ENCODE measurements around the gene CORO7.

The CORO7 gene

GRCh38 chr16:4365014-4365406 is 51.4 kb downstream of the CORO7 start:
- Mint-ChIP-seq H3K27ac (peak overlapping the region; percentile 70), H3K9me3 (no peaks in the 10 kb centered on the region), H3K27me3 (no peaks in the 10 kb centered on the region), H3K4me1 (peaks cover 66% of the 10 kb centered on the region), H3K4me3 (peak overlapping the region; percentile 52), H3K36me3 (peaks cover 38% of the 10 kb centered on the region)
- peak; percentile 97 for ATAC-seq

- H3K27me3 Mint-ChIP-seq: no peaks in the 10 kb centered on the region
- peaks cover 43% of the 10 kb centered on the region for H3K36me3 Mint-ChIP-seq
- peaks cover 64% of the 10 kb centered on the region for H3K4me1 Mint-ChIP-seq
- peak overlapping the region; percentile 64 for H3K4me3 Mint-ChIP-seq
- H3K27ac Mint-ChIP-seq: peak overlapping the region; percentile 70
- no peaks in the 10 kb centered on the region for H3K9me3 Mint-ChIP-seq
- peak; percentile 57 for ATAC-seq
Observed at GRCh38 chr16:4364196-4365013, 52.0 kb downstream of the CORO7 start.

GRCh38 chr16:4362476-4363135 is 53.8 kb downstream of the CORO7 start:
- H3K9me3 Mint-ChIP-seq: no peaks in the 10 kb centered on the region
- peaks cover 55% of the 10 kb centered on the region for H3K36me3 Mint-ChIP-seq
- no peak overlapping the region for H3K4me3 Mint-ChIP-seq
- H3K27me3 Mint-ChIP-seq: no peaks in the 10 kb centered on the region
- H3K4me1 Mint-ChIP-seq: peaks cover 70% of the 10 kb centered on the region
- peak overlapping the region; percentile 42 for H3K27ac Mint-ChIP-seq
- no peak for ATAC-seq

- Mint-ChIP-seq H3K9me3 (no peaks in the 10 kb centered on the region), H3K27ac (peak overlapping the region; percentile 42), H3K4me1 (peaks cover 63% of the 10 kb centered on the region), H3K36me3 (peaks cover 57% of the 10 kb centered on the region), H3K4me3 (no peak overlapping the region), H3K27me3 (no peaks in the 10 kb centered on the region)
- ATAC-seq: no peak
Observed at GRCh38 chr16:4361944-4362311, 54.5 kb downstream of the CORO7 start.

- peaks cover 62% of the 10 kb centered on the region for H3K36me3 Mint-ChIP-seq
- H3K9me3 Mint-ChIP-seq: no peaks in the 10 kb centered on the region
- ATAC-seq: no peak
- H3K27me3 Mint-ChIP-seq: no peaks in the 10 kb centered on the region
- H3K4me1 Mint-ChIP-seq: peaks cover 57% of the 10 kb centered on the region
- H3K27ac Mint-ChIP-seq: no peak overlapping the region
- H3K4me3 Mint-ChIP-seq: no peak overlapping the region
Observed at GRCh38 chr16:4361033-4361943, 55.1 kb downstream of the CORO7 start.

- peaks cover 62% of the 10 kb centered on the region for H3K36me3 Mint-ChIP-seq
- ATAC-seq: no peak
- no peaks in the 10 kb centered on the region for H3K27me3 Mint-ChIP-seq
- peaks cover 50% of the 10 kb centered on the region for H3K4me1 Mint-ChIP-seq
- no peak overlapping the region for H3K27ac Mint-ChIP-seq
- no peaks in the 10 kb centered on the region for H3K9me3 Mint-ChIP-seq
- no peak overlapping the region for H3K4me3 Mint-ChIP-seq
Observed at GRCh38 chr16:4360538-4361021, 55.8 kb downstream of the CORO7 start.

GRCh38 chr16:4359914-4360313 is 56.5 kb downstream of the CORO7 start:
- no peak for ATAC-seq

GRCh38 chr16:4358831-4359561 is 57.4 kb downstream of the CORO7 start:
- no peaks in the 10 kb centered on the region for H3K9me3 Mint-ChIP-seq
- peak; percentile 68 for ATAC-seq
- H3K27me3 Mint-ChIP-seq: no peaks in the 10 kb centered on the region
- H3K4me3 Mint-ChIP-seq: no peak overlapping the region
- peaks cover 34% of the 10 kb centered on the region for H3K4me1 Mint-ChIP-seq
- H3K36me3 Mint-ChIP-seq: peaks cover 70% of the 10 kb centered on the region
- H3K27ac Mint-ChIP-seq: no peak overlapping the region

More at GRCh38 chr16:4359914-4360313, 56.5 kb downstream of the CORO7 start:
- Mint-ChIP-seq H3K4me1 (peaks cover 43% of the 10 kb centered on the region), H3K4me3 (no peak overlapping the region), H3K36me3 (peaks cover 65% of the 10 kb centered on the region), H3K27me3 (no peaks in the 10 kb centered on the region), H3K27ac (no peak overlapping the region), H3K9me3 (no peaks in the 10 kb centered on the region)

- no peak for ATAC-seq
- no peak overlapping the region for H3K4me3 Mint-ChIP-seq
- H3K9me3 Mint-ChIP-seq: no peaks in the 10 kb centered on the region
- no peaks in the 10 kb centered on the region for H3K27me3 Mint-ChIP-seq
- no peak overlapping the region for H3K27ac Mint-ChIP-seq
- peaks cover 62% of the 10 kb centered on the region for H3K36me3 Mint-ChIP-seq
- H3K4me1 Mint-ChIP-seq: peaks cover 26% of the 10 kb centered on the region
Observed at GRCh38 chr16:4358236-4358635, 58.2 kb downstream of the CORO7 start.

GRCh38 chr16:4356820-4357219 is 59.6 kb downstream of the CORO7 start:
- no peak overlapping the region for H3K4me3 Mint-ChIP-seq
- peaks cover 50% of the 10 kb centered on the region for H3K36me3 Mint-ChIP-seq
- no peak overlapping the region for H3K27ac Mint-ChIP-seq
- ATAC-seq: no peak
- H3K4me1 Mint-ChIP-seq: peaks cover 16% of the 10 kb centered on the region
- H3K27me3 Mint-ChIP-seq: no peaks in the 10 kb centered on the region
- H3K9me3 Mint-ChIP-seq: no peaks in the 10 kb centered on the region

- Mint-ChIP-seq H3K27me3 (no peaks in the 10 kb centered on the region), H3K9me3 (no peaks in the 10 kb centered on the region), H3K27ac (no peak overlapping the region), H3K36me3 (peaks cover 37% of the 10 kb centered on the region), H3K4me1 (peaks cover 18% of the 10 kb centered on the region), H3K4me3 (no peak overlapping the region)
- ATAC-seq: no peak
Observed at GRCh38 chr16:4354512-4355409, 61.6 kb downstream of the CORO7 start.

- Mint-ChIP-seq H3K9me3 (no peaks in the 10 kb centered on the region), H3K27me3 (no peaks in the 10 kb centered on the region), H3K4me1 (peaks cover 11% of the 10 kb centered on the region), H3K36me3 (peaks cover 28% of the 10 kb centered on the region), H3K4me3 (no peak overlapping the region), H3K27ac (no peak overlapping the region)
- no peak for ATAC-seq
Observed at GRCh38 chr16:4353675-4354074, 62.7 kb downstream of the CORO7 start.

GRCh38 chr16:4352843-4353242 is 63.6 kb downstream of the CORO7 start:
- Mint-ChIP-seq H3K9me3 (no peaks in the 10 kb centered on the region), H3K27ac (no peak overlapping the region), H3K4me3 (no peak overlapping the region), H3K4me1 (peaks cover 18% of the 10 kb centered on the region), H3K36me3 (peaks cover 29% of the 10 kb centered on the region), H3K27me3 (no peaks in the 10 kb centered on the region)
- ATAC-seq: no peak

GRCh38 chr16:4351880-4352279 is 64.5 kb downstream of the CORO7 start:
- H3K4me1 Mint-ChIP-seq: peaks cover 24% of the 10 kb centered on the region
- H3K27me3 Mint-ChIP-seq: no peaks in the 10 kb centered on the region
- ATAC-seq: no peak
- no peaks in the 10 kb centered on the region for H3K9me3 Mint-ChIP-seq
- H3K27ac Mint-ChIP-seq: peak overlapping the region; percentile 88
- peak overlapping the region; percentile 90 for H3K4me3 Mint-ChIP-seq
- H3K36me3 Mint-ChIP-seq: peaks cover 19% of the 10 kb centered on the region
